Peyer's patch (tissue), 4 donors: Measurements from ENCODE around the gene JAZF1. TPM values are rescaled to one million over a fixed set of nuclear protein-coding genes. Genes with fewer than 3 reads are reported as not detected.
A peak's percentile ranks its signal among the peaks of the same experiment; 100 is the strongest.
"Not testable (repeated sequence)": the region's sequence is repeated elsewhere in the genome, so short reads cannot be mapped to it uniquely, and the experiment has no call there.

Experiments
- DNase-seq, 3 donors: peaks; one replicate each; pipeline ENCODE4 v3.0.0-alpha.2; 2017 to 2019
- H3K27ac ChIP-seq, 4 donors: fragments of 200-600 bp; sonication (generic); one replicate each; pipeline ENCODE4 v1.5.1; 2016 to 2019
- H3K27me3 ChIP-seq, 2 donors: fragments of 200-600 bp; sonication (generic); one replicate each; pipeline ENCODE4 v1.5.1; 2019
- H3K36me3 ChIP-seq, 3 donors: fragments of 200-600 bp; sonication (generic); one replicate each; pipeline ENCODE4 v1.5.1; 2016 to 2019
- H3K4me1 ChIP-seq, 4 donors: fragments of 200-600 bp; sonication (generic); one replicate each; pipeline ENCODE4 v1.5.1; 2016 to 2019
- H3K4me3 ChIP-seq, 4 donors: fragments of 200-600 bp; sonication (generic); 1 replicate in 3 of 4; 2 replicates in 1 of 4; pipeline ENCODE4 v1.5.1; 2016 to 2019; ENCODE audit warnings: mild to moderate bottlenecking in 1 of 4
- H3K9me3 ChIP-seq, 4 donors: fragments of 200-600 bp; sonication (generic); one replicate each; pipeline ENCODE4 v1.5.1; 2016 to 2019; ENCODE audit warnings: mild to moderate bottlenecking in 1 of 4
- POLR2A ChIP-seq, 2 donors: fragments of 450-650 bp; IDR thresholded peaks; one replicate each; pipeline ENCODE4 v1.5.1; 2017; ENCODE audit warnings: antibody characterized with exemption in 2 of 2, mild to moderate bottlenecking in 2 of 2, moderate library complexity in 2 of 2
- total RNA-seq, 4 donors: library from RNA; depleted of rRNA; stranded (reverse); fragments of >200 nt; gene quantifications; one replicate each; pipeline ENCODE4 v1.1.0, GENCODE V29; 2016
- TF ChIP-seq, protein P1 (sequence below), 6 experiments: fragments of 450-650 bp in 4 of 6; fragments of 200-600 bp in 2 of 6; sonication (generic) in 1 of 6; IDR thresholded peaks; one replicate each; pipeline ENCODE4 v1.5.1; 2017 to 2019; ENCODE audit warnings: antibody characterized with exemption in 6 of 6, mild to moderate bottlenecking in 3 of 6, moderate library complexity in 1 of 6

The JAZF1 gene
- total RNA-seq, 4 donors from 2014 or later: 1.9 to 15.7 (median 2.6) TPM

DNA sequence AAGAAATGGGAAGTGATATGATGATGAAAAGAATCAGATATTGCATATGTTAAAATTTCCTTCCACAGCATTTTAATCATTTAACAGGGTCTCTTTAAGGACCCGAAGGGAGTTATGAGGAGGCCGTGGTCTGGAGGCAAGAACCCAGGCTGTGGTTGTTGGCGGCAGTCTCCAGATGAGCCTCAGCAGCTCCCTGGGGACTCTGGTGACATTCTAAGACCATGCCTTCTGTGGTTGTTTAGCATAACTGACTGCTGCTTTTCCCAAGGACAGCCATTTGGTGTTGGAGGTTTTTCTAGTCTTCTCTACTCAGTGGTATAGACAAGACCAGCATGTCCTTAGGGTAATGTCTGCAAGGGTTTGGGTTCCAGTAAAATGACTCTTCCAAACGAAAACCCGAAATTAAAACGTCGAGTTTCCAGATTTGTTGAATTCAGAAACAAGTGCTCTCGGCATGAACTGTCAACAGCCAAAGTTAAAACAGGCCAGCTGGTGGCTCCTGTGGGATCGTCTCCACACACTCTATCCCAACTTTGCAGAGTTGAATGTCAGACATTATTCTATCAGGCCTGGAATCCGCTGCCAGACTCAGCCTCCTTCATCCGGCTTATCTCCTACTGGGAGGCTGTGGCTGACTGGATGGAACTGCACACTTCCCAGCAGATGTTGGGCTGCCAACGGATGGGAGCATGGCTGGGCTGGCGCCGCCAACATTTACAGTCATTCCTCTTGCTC lies 257.5 kb downstream of the JAZF1 start:
- Histone ChIP-seq H3K4me3 (no peak overlapping the region), H3K36me3 (no peaks in the 10 kb centered on the region), H3K9me3 (no peaks in the 10 kb centered on the region), H3K4me1 (no peaks in the 10 kb centered on the region), H3K27ac (no peak overlapping the region), H3K27me3 (no peaks in the 10 kb centered on the region)
- DNase-seq: peak in 1 of 3 donors; percentile 44
- TF ChIP-seq POLR2A (IDR thresholded peaks at IDR 0.05): no peak
- TF ChIP-seq, protein P1, sequence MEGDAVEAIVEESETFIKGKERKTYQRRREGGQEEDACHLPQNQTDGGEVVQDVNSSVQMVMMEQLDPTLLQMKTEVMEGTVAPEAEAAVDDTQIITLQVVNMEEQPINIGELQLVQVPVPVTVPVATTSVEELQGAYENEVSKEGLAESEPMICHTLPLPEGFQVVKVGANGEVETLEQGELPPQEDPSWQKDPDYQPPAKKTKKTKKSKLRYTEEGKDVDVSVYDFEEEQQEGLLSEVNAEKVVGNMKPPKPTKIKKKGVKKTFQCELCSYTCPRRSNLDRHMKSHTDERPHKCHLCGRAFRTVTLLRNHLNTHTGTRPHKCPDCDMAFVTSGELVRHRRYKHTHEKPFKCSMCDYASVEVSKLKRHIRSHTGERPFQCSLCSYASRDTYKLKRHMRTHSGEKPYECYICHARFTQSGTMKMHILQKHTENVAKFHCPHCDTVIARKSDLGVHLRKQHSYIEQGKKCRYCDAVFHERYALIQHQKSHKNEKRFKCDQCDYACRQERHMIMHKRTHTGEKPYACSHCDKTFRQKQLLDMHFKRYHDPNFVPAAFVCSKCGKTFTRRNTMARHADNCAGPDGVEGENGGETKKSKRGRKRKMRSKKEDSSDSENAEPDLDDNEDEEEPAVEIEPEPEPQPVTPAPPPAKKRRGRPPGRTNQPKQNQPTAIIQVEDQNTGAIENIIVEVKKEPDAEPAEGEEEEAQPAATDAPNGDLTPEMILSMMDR (IDR thresholded peaks at IDR 0.05): no peak

DNA sequence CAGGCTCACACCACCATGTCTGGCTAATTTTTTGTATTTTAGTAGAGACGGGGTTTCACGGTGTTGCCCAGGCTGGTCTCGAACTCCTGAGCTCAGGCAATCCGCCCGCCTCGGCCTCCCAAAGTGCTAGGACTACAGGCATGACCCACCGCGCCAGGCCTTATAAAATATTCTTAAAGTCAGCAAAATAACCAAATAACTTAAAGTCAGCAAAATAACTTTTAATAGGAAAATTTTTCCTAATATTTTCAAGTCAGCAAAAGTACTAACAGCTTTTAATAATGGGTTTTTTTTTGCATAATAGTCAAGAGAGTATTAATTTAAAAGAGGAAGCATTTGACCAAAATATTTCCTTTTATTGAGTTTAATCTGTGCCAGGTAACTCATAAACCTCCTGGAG lies 258.2 kb downstream of the JAZF1 start:
- H3K4me1 ChIP-seq, DNase-seq, H3K27ac ChIP-seq, H3K36me3 ChIP-seq, H3K27me3 ChIP-seq, H3K4me3 ChIP-seq, H3K9me3 ChIP-seq: not testable (repeated sequence)

DNA sequence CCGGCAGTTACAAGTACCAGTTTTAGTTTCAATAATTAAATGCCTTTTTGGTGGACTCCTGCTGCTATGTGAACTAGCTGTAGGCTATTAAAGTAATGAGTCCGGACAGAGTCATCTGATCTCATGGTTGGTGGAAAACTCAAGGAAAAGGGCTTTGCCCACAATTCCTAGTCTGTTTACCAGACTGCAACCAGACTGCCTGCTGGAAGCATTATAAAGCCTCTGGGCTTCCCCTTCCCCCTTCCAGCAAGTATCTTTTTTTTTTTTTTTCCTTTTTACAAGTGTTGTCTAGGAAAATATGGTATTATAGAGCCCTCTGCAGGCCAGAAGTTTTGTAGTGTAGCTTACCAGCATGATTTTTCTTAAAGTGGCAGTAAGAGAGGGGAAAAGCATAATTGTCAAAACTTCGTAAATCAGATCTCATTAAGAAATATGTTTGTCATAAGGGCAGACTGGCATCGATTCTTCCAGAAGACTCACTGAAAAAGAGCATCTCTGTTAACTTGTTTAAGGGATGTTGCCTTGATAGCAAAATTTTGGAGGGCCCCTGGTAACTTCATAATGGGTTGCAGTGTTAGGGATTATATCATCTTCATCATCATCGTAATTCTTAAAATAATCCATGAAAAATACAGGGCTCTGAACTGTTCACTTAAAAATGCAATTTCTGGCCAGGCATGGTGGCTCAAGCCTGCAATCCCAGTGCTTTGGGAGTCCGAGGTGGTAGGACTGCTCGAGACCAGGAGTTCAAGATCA lies 259.3 kb downstream of the JAZF1 start:
- Histone ChIP-seq H3K36me3 (no peaks in the 10 kb centered on the region), H3K27me3 (no peaks in the 10 kb centered on the region), H3K9me3 (no peaks in the 10 kb centered on the region), H3K4me3 (no peak overlapping the region), H3K27ac (no peak overlapping the region), H3K4me1 (no peaks in the 10 kb centered on the region)
- DNase-seq: no peak
- TF ChIP-seq POLR2A (IDR thresholded peaks at IDR 0.05): no peak
- TF ChIP-seq, protein P1 (IDR thresholded peaks at IDR 0.05): peak in 5 of 6 experiments; percentile 12 to 72 (median 72)

DNA sequence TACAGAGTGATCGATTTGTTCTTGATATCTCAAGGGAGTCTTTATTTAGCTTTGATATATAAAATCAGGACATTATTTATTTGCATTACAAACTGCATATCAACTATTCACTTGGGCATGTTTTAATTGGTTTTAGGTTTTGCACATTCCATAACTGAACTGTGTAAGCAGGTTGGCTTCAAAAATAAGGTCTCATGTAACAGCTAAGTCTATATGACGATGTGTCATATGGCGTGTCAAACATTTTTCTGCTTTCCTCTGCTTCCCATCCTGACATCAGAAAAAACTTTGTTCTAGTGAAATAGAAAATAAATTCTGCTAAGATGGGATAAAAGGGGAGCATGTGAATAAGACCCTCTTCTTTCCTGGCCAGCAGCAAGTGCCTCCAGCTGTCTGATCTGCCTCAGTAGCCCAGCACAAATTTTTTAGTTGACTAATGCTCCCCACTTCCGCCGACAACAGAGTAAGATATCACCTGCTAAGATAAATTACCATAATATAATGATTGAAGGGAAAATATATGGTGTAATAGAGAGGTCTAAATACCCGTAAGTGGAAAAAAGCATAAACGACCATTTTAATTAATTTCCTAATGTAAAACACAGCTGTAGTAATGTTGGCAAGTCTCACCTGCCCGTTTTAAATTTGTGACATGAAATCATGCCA lies 260.2 kb downstream of the JAZF1 start:
- H3K27me3 ChIP-seq: no peaks in the 10 kb centered on the region
- no peak overlapping the region for H3K27ac ChIP-seq
- TF ChIP-seq POLR2A (IDR thresholded peaks at IDR 0.05): no peak
- TF ChIP-seq, protein P1 (IDR thresholded peaks at IDR 0.05): no peak
- DNase-seq: no peak
- no peaks in the 10 kb centered on the region for H3K4me1 ChIP-seq
- H3K9me3 ChIP-seq: no peaks in the 10 kb centered on the region
- no peak overlapping the region for H3K4me3 ChIP-seq
- no peaks in the 10 kb centered on the region for H3K36me3 ChIP-seq

DNA sequence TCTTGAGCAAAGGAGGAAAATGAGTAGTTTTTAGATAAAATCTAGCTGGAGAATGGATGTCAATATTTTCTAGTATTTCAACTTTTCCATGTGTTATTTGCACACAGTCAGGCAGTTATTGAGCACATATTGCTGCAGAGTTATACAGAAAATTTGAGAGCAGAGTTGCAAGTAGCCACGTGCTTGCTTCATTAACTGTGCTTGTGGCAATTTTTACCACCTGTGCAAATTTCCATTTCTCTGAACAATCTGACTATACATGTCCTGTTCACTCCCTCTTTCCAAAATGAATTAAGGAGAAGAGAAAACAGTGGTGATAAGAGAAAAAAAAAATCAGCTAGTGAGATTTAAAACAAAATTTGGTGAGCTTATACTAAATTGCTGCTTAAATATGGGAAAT lies 262.1 kb downstream of the JAZF1 start:
- H3K27ac ChIP-seq: no peak overlapping the region
- H3K27me3 ChIP-seq: no peaks in the 10 kb centered on the region
- H3K4me3 ChIP-seq: no peak overlapping the region
- H3K4me1 ChIP-seq: no peaks in the 10 kb centered on the region
- DNase-seq: no peak
- no peak for TF ChIP-seq POLR2A (IDR thresholded peaks at IDR 0.05)
- TF ChIP-seq, protein P1 (IDR thresholded peaks at IDR 0.05): no peak
- no peaks in the 10 kb centered on the region for H3K36me3 ChIP-seq
- no peaks in the 10 kb centered on the region for H3K9me3 ChIP-seq
